Measurements from ENCODE around the gene SIMC1. TPM values are rescaled to one million over a fixed set of nuclear protein-coding genes. Genes with fewer than 3 reads are reported as not detected.
"Not testable (repeated sequence)": the region's sequence is repeated elsewhere in the genome, so short reads cannot be mapped to it uniquely, and the experiment has no call there.

SIMC1 gene
- total RNA-seq, 2 donors from 2014 or later = 10.4 to 21.8 TPM

- H3K36me3 ChIP-seq (replicated peaks in 1 of 2; ENCODE audit: insufficient read depth in 1 of 2, low read depth in 2 of 2); H3K9me3 ChIP-seq; H3K4me1 ChIP-seq; H3K27me3 ChIP-seq; H3K4me3 ChIP-seq; intact Hi-C loops (cut with DNase I): not testable (repeated sequence)
- H3K27ac ChIP-seq = peak overlapping the region in 2 of 4 donors; percentile 18 to 55
- TF ChIP-seq CTCF (IDR thresholded peaks at IDR 0.05) = peak in 1 of 7 experiments; percentile 5
- 42 to 49% methylated on average over 8 to 9 of the region's 9 CpGs for WGBS, 2 donors
- peak; percentile 93 for ATAC-seq
- peak; percentile 84 to 92 (median 88) for DNase-seq
Observed at GRCh38 chr5:176216393-176216916, 21.8 kb upstream of the SIMC1 start.

GRCh38 chr5:176217188-176217729 is 21.0 kb upstream of the SIMC1 start:
- WGBS, 2 donors = 93 to 100% methylated on average over 2 to 3 of the region's 5 CpGs
- H3K36me3 ChIP-seq (replicated peaks in 1 of 2; ENCODE audit: insufficient read depth in 1 of 2, low read depth in 2 of 2); ATAC-seq; intact Hi-C loops (cut with DNase I); DNase-seq; H3K4me3 ChIP-seq; H3K9me3 ChIP-seq; H3K27ac ChIP-seq; H3K27me3 ChIP-seq; H3K4me1 ChIP-seq: not testable (repeated sequence)

GRCh38 chr5:176217764-176218163 is 20.5 kb upstream of the SIMC1 start:
- intact Hi-C loops (cut with DNase I); H3K4me3 ChIP-seq; DNase-seq; H3K36me3 ChIP-seq (replicated peaks in 1 of 2; ENCODE audit: insufficient read depth in 1 of 2, low read depth in 2 of 2); H3K4me1 ChIP-seq; H3K27ac ChIP-seq; H3K27me3 ChIP-seq; ATAC-seq; H3K9me3 ChIP-seq: not testable (repeated sequence)
- WGBS, 2 donors = 17 to 19% methylated on average over 2 of the region's 2 CpGs

GRCh38 chr5:176222006-176222405 is 16.2 kb upstream of the SIMC1 start:
- H3K4me3 ChIP-seq; H3K27me3 ChIP-seq; H3K27ac ChIP-seq; ATAC-seq; intact Hi-C loops (cut with DNase I); H3K4me1 ChIP-seq; H3K9me3 ChIP-seq; DNase-seq; H3K36me3 ChIP-seq (replicated peaks in 1 of 2; ENCODE audit: insufficient read depth in 1 of 2, low read depth in 2 of 2): not testable (repeated sequence)
- WGBS, 2 donors = 97 to 98% methylated on average over 10 to 20 of the region's 38 CpGs

GRCh38 chr5:176228358-176228757 is 9.9 kb upstream of the SIMC1 start:
- ATAC-seq = peak; percentile 45
- H3K27ac ChIP-seq; intact Hi-C loops (cut with DNase I); H3K9me3 ChIP-seq; H3K4me1 ChIP-seq; H3K36me3 ChIP-seq (replicated peaks in 1 of 2; ENCODE audit: insufficient read depth in 1 of 2, low read depth in 2 of 2); H3K4me3 ChIP-seq; H3K27me3 ChIP-seq; DNase-seq: not testable (repeated sequence)
- WGBS, 2 donors = 14 to 17% methylated on average over 1 of the region's 1 CpG

GRCh38 chr5:176233253-176233652 is 5.0 kb upstream of the SIMC1 start:
- 73 to 94% methylated on average over 5 of the region's 5 CpGs for WGBS, 2 donors
- H3K27ac ChIP-seq; ATAC-seq; H3K36me3 ChIP-seq (replicated peaks in 1 of 2; ENCODE audit: insufficient read depth in 1 of 2, low read depth in 2 of 2); H3K27me3 ChIP-seq; DNase-seq; H3K4me3 ChIP-seq; intact Hi-C loops (cut with DNase I); H3K4me1 ChIP-seq; H3K9me3 ChIP-seq: not testable (repeated sequence)

- H3K36me3 ChIP-seq (replicated peaks in 1 of 2; ENCODE audit: insufficient read depth in 1 of 2, low read depth in 2 of 2); H3K27ac ChIP-seq; H3K27me3 ChIP-seq; intact Hi-C loops (cut with DNase I); ATAC-seq; H3K4me3 ChIP-seq; H3K4me1 ChIP-seq; H3K9me3 ChIP-seq: not testable (repeated sequence)
- WGBS, 2 donors = 0% methylated on average over 1 of the region's 1 CpG
- TF ChIP-seq CTCF (IDR thresholded peaks at IDR 0.05) = peak in 6 of 7 experiments; percentile 16 to 55 (median 42)
- DNase-seq = peak in 2 of 4 donors; percentile 13 to 30
Observed at GRCh38 chr5:176235155-176235554, 3.1 kb upstream of the SIMC1 start.

GRCh38 chr5:176238645-176239283 is 540 bp downstream of the SIMC1 start:
- intact Hi-C loops (cut with DNase I); H3K9me3 ChIP-seq; H3K4me1 ChIP-seq; DNase-seq; H3K27ac ChIP-seq; H3K36me3 ChIP-seq (replicated peaks in 1 of 2; ENCODE audit: insufficient read depth in 1 of 2, low read depth in 2 of 2); H3K27me3 ChIP-seq; H3K4me3 ChIP-seq: not testable (repeated sequence)
- ATAC-seq = peak; percentile 52
- WGBS, 2 donors = no CpG with 5 or more reads among the region's 59 CpGs

GRCh38 chr5:176239304-176239703 is 1.1 kb downstream of the SIMC1 start:
- H3K9me3 ChIP-seq; H3K27ac ChIP-seq; H3K4me1 ChIP-seq; H3K27me3 ChIP-seq; H3K4me3 ChIP-seq; H3K36me3 ChIP-seq (replicated peaks in 1 of 2; ENCODE audit: insufficient read depth in 1 of 2, low read depth in 2 of 2); DNase-seq; ATAC-seq; intact Hi-C loops (cut with DNase I): not testable (repeated sequence)
- WGBS, 2 donors = no CpG with 5 or more reads among the region's 10 CpGs

- intact Hi-C loops (cut with DNase I); H3K27me3 ChIP-seq; DNase-seq; H3K36me3 ChIP-seq (replicated peaks in 1 of 2; ENCODE audit: insufficient read depth in 1 of 2, low read depth in 2 of 2); H3K27ac ChIP-seq; H3K4me3 ChIP-seq; ATAC-seq; H3K4me1 ChIP-seq; H3K9me3 ChIP-seq: not testable (repeated sequence)
- WGBS, 2 donors = 100% methylated on average over 1 of the region's 2 CpGs; no CpG with 5 or more reads in 1 of the 2 donors
Observed at GRCh38 chr5:176244318-176244717, 6.1 kb downstream of the SIMC1 start.
